HepG2 (cell line): ENCODE results near the gene LAMB4. TPM values are rescaled to one million over a fixed set of nuclear protein-coding genes. Genes with fewer than 3 reads are reported as not detected.

Experiments
- ATAC-seq: fragments of 200-7000 bp; cut with Tn5 transposase; 3 replicates; pipeline ENCODE4 v1.9.1; 2020; ENCODE audit warnings: mild to moderate bottlenecking, moderate library complexity
- BruUV-seq: library from RNA; stranded (reverse); fragments of 400-500 nt; replicated peaks from 2 replicates; lab custom pipeline; 2021; lab: Mats Ljungman, UMichigan
- CTCF ChIA-PET: fragments of 300-600 bp; formaldehyde crosslinking; extraction: SDS; loops from one replicate; lab custom pipeline; 2021; ENCODE audit warnings: low total read pairs, inconsistent platforms, low intra/inter-chr PET ratio; lab: Yijun Ruan, JAX
- POLR2A ChIA-PET: fragments of 350-600 bp; sonication (Branson Sonifier 250); formaldehyde crosslinking; loops from one replicate; lab custom pipeline; 2020; ENCODE audit warnings: antibody characterized with exemption, inconsistent platforms; lab: Yijun Ruan, JAX
- DNase-seq: peaks from one replicate; pipeline ENCODE4 v3.0.0-alpha.2; 2015; ENCODE audit warnings: low spot score
- FAIRE-seq: peaks from 3 replicates; lab custom pipeline; 2011; peaks lifted over from hg19 to GRCh38; lab: Jason Lieb, UNC
- H2AFZ ChIP-seq: one replicate; pipeline ENCODE4 v1.6.1; 2011; ENCODE audit warnings: low read length, inconsistent platforms
- H3K27ac ChIP-seq: fragments of 300-600 bp; 3 replicates; pipeline ENCODE4 v1.8.0; 2011; ENCODE audit warnings: mixed run types, mild to moderate bottlenecking, mixed read lengths, low read length, inconsistent platforms; ENCODE audit not compliant: insufficient read depth; ENCODE audit errors: extremely low read length
- H3K27me3 ChIP-seq, 2 experiments: fragments of 200-600 bp in 1 of 2; 2 replicates in 1 of 2; 3 replicates in 1 of 2; pipeline versions ENCODE4 v1.6.0 to v1.8.0; 2011; ENCODE audit warnings: low read length in 2 of 2, mild to moderate bottlenecking in 2 of 2, moderate library complexity in 2 of 2, inconsistent platforms in 1 of 2; ENCODE audit not compliant: insufficient read depth in 2 of 2, control insufficient read depth in 1 of 2
- H3K36me3 ChIP-seq, 2 experiments: fragments of 200-600 bp in 1 of 2; replicated peaks in 1 of 2; 2 replicates in 1 of 2; 3 replicates in 1 of 2; pipeline versions ENCODE4 v1.5.1 to v1.8.0; 2011; ENCODE audit warnings: low read length in 2 of 2, inconsistent platforms in 1 of 2; ENCODE audit not compliant: insufficient read depth in 2 of 2, control insufficient read depth in 1 of 2
- H3K4me1 ChIP-seq: 2 replicates; pipeline ENCODE4 v1.5.1; 2012; ENCODE audit warnings: low read length, inconsistent platforms; ENCODE audit not compliant: insufficient read depth
- H3K4me2 ChIP-seq: 2 replicates; pipeline ENCODE4 v1.6.0; 2011; ENCODE audit warnings: low read depth, low read length, inconsistent platforms
- H3K4me3 ChIP-seq, 3 experiments: fragments of 200-600 bp in 1 of 3; sonication (generic), shearing (Covaris generic) in 1 of 3; replicated peaks in 1 of 3; 2 replicates each; pipeline ENCODE4 v1.5.1; 2011 to 2016; ENCODE audit warnings: low read length in 3 of 3, inconsistent platforms in 2 of 3, low read depth in 2 of 3, mild to moderate bottlenecking in 2 of 3, control low read depth in 1 of 3, mixed read lengths in 1 of 3; ENCODE audit not compliant: insufficient read depth in 1 of 3
- H3K79me2 ChIP-seq: one replicate; pipeline ENCODE4 v1.6.1; 2011; ENCODE audit warnings: low read length, inconsistent platforms; ENCODE audit not compliant: insufficient read depth
- H3K9ac ChIP-seq: 2 replicates; pipeline ENCODE4 v1.6.0; 2011; ENCODE audit warnings: mild to moderate bottlenecking, low read depth, low read length, inconsistent platforms; ENCODE audit not compliant: insufficient read depth
- H3K9me3 ChIP-seq: 2 replicates; pipeline ENCODE4 v1.5.1; 2012; ENCODE audit warnings: mild to moderate bottlenecking, low read length
- H4K20me1 ChIP-seq: 2 replicates; pipeline ENCODE4 v1.6.0; 2011; ENCODE audit warnings: inconsistent platforms, mild to moderate bottlenecking, low read length, moderate library complexity; ENCODE audit not compliant: insufficient read depth
- ARNT2 ChIP-seq: sonication (generic); formaldehyde crosslinking; IDR thresholded peaks from 2 replicates; pipeline ENCODE4 v1.8.0; 2022; ENCODE audit warnings: mild to moderate bottlenecking, low read depth, missing genetic modification reagents, moderate library complexity
- CENPT ChIP-seq: sonication (generic); formaldehyde crosslinking; IDR thresholded peaks from 2 replicates; pipeline ENCODE4 v1.8.0; 2022; ENCODE audit warnings: low read depth, mild to moderate bottlenecking, moderate library complexity, missing genetic modification reagents
- HOXD1 ChIP-seq: sonication (generic); formaldehyde crosslinking; IDR thresholded peaks from 2 replicates; pipeline ENCODE4 v1.5.0; 2020; ENCODE audit warnings: missing genetic modification reagents
- MEF2D ChIP-seq: sonication (generic); formaldehyde crosslinking; IDR thresholded peaks from 2 replicates; pipeline ENCODE4 v1.5.1; 2020; ENCODE audit warnings: mild to moderate bottlenecking, missing genetic modification reagents
- NCOR1 ChIP-seq: fragments of 200-600 bp; sonication (generic); IDR thresholded peaks from 2 replicates; pipeline ENCODE4 v1.7.0; 2017; ENCODE audit warnings: antibody characterized with exemption, low read length, borderline replicate concordance
- NFKBIZ ChIP-seq: IDR thresholded peaks from 2 replicates; pipeline ENCODE4 v1.6.1; 2018; ENCODE audit warnings: missing genetic modification reagents, missing compliant biosample characterization
- ZBTB42 ChIP-seq: sonication (generic); formaldehyde crosslinking; IDR thresholded peaks from 2 replicates; pipeline ENCODE4 v1.5.0; 2020; ENCODE audit warnings: mild to moderate bottlenecking, missing genetic modification reagents
- ZFP36L2 ChIP-seq: sonication (generic); formaldehyde crosslinking; IDR thresholded peaks from 2 replicates; pipeline ENCODE4 v1.4.0; 2020; ENCODE audit warnings: missing genetic modification reagents
- ZNF124 ChIP-seq: sonication (generic); formaldehyde crosslinking; IDR thresholded peaks from 2 replicates; pipeline ENCODE4 v1.4.0; 2020; ENCODE audit warnings: missing genetic modification reagents
- ZNF234 ChIP-seq: sonication (generic); formaldehyde crosslinking; conservative IDR thresholded peaks from 2 replicates; pipeline ENCODE4 v1.5.1; 2020; ENCODE audit warnings: mild to moderate bottlenecking, missing genetic modification reagents
- ZNF354B ChIP-seq: sonication (generic); formaldehyde crosslinking; IDR thresholded peaks from 2 replicates; pipeline ENCODE4 v1.8.0; 2022; ENCODE audit warnings: mild to moderate bottlenecking, missing genetic modification reagents
- WGBS: methylation state at CpG from one replicate; pipeline ENCODE4 v1.1.6; 2017; ENCODE audit warnings: low lambda C conversion rate; 5-methylcytosine and 5-hydroxymethylcytosine counted together
- in situ Hi-C: cut with HindIII; loops from 2 replicates; pipeline ENCODE4 v1.10.0; 2017; ENCODE audit warnings: low pct_unique_long_range_greater_than_20kb; ENCODE audit not compliant: extremely low pct_ligation_motif_present
- intact Hi-C: fragments of 100-400 bp; cut with micrococcal nuclease; formaldehyde crosslinking; loops from one replicate; pipeline ENCODE4 v1.10.0; 2022; ENCODE audit not compliant: unreplicated experiment
- polyA plus RNA-seq, 8 experiments: library from polyadenylated mRNA; depleted of rRNA in 3 of 8; stranded (reverse) in 7 of 8; unstranded in 1 of 8; fragments of >200 nt; fragmentation: Illumina TruSeq in 4 of 8; extraction: Trizol in 4 of 8; gene quantifications; 2 replicates each; pipeline versions ENCODE4 v1.2.1 to v1.2.3, GENCODE V29; 2011 to 2016; ENCODE audit warnings: low read depth in 4 of 8, missing spikeins in 1 of 8, mixed read lengths in 1 of 8; ENCODE audit not compliant: insufficient read depth in 1 of 8
- total RNA-seq, 5 experiments: library from RNA; depleted of rRNA; stranded (reverse); fragments of >200 nt; fragmentation: Illumina TruSeq; extraction: Trizol; gene quantifications; 2 replicates each; pipeline ENCODE4 v1.2.3, GENCODE V29; 2016; ENCODE audit warnings: low read depth in 1 of 5
- TF ChIP-seq, protein P1 (sequence below): sonication (generic); formaldehyde crosslinking; IDR thresholded peaks from 2 replicates; pipeline ENCODE4 v1.4.0; 2020; ENCODE audit warnings: missing genetic modification reagents; ENCODE audit errors: not compliant biosample characterization

Gene LAMB4
- total and polyA plus RNA-seq, 2 of the 13 experiments (the other 11 are each of a cell fraction or from before 2014, with no cell fraction given), result 0.05 TPM; not detected in 1

DNA sequence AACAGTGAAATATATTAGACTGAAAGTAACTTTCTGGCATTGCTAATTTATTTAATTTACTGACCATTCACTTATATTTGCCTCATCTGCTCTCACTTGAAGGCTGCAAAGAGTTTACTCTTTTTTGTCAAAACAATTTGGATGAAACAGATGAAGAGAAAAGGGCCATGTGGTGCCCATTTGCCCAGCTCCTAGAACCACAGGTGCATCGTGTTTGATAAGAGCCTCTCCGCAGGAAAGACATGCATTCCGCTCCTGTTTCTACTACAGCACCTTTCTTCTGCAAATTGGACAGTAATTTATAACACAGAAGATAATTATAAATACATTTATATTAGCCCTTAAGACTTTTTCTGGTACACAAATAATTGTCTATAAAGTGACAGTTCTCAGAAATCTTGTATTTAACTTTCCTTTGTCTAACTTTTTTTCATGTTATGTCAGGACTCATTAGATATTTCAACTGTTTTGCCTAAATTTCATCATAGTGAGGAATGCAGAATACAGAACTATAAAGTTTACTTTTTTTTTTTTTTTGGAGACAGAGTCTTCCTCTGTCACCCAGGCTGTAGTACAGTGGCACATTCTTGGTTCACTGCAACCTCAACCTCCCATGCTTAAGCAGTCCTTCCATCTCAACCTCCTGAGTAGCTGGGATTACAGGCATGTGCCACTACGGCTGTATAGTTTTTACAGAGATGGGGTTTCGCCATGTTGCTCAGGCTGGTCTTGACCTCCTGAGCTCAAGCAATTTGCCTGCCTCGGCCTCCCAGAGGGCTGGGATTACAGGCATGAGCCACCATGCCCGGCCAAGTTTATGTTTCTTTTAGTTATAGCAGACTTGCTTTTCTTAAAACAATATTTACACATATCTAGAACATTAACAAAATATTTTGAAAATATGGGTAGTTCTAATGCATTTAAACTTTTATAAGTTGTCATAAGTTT, 869 bp downstream of the LAMB4 start:
- FAIRE-seq, result no peak
- H3K9me3 ChIP-seq, result no peaks in the 10 kb centered on the region
- H3K27ac ChIP-seq, result no peak overlapping the region
- in situ Hi-C loops, result no loop called here
- no peaks in the 10 kb centered on the region for H3K79me2 ChIP-seq
- peaks cover 0 to 6% of the 10 kb centered on the region in 2 experiments; a peak in 2 of 5 replicates for H3K27me3 ChIP-seq
- no peaks in the 10 kb centered on the region for H4K20me1 ChIP-seq
- H3K36me3 ChIP-seq, result no peaks in the 10 kb centered on the region
- H3K4me2 ChIP-seq, result no peak overlapping the region
- DNase-seq, result no peak
- intact Hi-C loops, result no loop called here
- H2AFZ ChIP-seq, result no peak overlapping the region
- ATAC-seq, result no peak
- H3K9ac ChIP-seq, result no peak overlapping the region
- no peak overlapping the region for H3K4me3 ChIP-seq
- CTCF ChIA-PET, result no interaction called here
- no TSS peak for BruUV-seq
- POLR2A ChIA-PET, result no interaction called here
- 43% methylated on average over 7 of the region's 7 CpGs for WGBS
- TF ChIP-seq NFKBIZ (CRISPR knock-in tag) (no peak), ZNF354B (CRISPR knock-in tag) (no peak), ZNF124 (CRISPR knock-in tag) (no peak), ZNF234 (CRISPR knock-in tag) (no peak), MEF2D (CRISPR knock-in tag) (no peak), CENPT (CRISPR knock-in tag) (no peak), HOXD1 (CRISPR knock-in tag) (no peak), ZFP36L2 (no peak), NCOR1 (no peak), ARNT2 (no peak), ZBTB42 (no peak)
- TF ChIP-seq, protein P1, sequence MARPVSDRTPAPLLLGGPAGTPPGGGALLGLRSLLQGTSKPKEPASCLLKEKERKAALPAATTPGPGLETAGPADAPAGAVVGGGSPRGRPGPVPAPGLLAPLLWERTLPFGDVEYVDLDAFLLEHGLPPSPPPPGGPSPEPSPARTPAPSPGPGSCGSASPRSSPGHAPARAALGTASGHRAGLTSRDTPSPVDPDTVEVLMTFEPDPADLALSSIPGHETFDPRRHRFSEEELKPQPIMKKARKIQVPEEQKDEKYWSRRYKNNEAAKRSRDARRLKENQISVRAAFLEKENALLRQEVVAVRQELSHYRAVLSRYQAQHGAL (CRISPR knock-in tag), result no peak
- no peaks in the 10 kb centered on the region for H3K4me1 ChIP-seq
